Ishikawa (cell line): ENCODE measurements around the gene CBY1.

Experiments used
- EP300 ChIP-seq: IDR thresholded peaks from 2 replicates; pipeline ENCODE4 v1.6.1; 2012; ENCODE audit warnings: borderline replicate concordance
- TF ChIP-seq, protein P1 (sequence below): IDR thresholded peaks from 2 replicates; pipeline ENCODE4 v1.6.1; 2012

DNA sequence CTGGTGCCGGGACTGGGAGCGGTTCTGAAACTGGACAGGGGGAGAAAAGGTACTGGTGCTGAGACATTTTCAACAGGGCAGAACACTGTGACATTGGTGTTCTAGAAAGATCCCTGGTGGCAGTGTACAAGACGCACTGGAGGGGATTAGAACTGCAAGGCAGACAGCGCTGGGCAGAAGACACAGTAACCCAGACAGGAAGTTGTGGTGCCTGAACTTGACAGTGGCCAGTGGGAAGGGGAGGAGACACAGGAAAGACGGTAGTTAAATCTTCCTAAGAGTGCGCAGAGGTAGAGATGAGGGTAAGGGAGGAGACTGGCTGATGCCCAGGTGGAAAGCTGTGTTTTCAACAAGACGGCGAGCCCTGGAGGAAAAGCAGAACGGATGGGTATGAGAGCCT, 24.7 kb upstream of the CBY1 start:
- TF ChIP-seq EP300, result no peak
- TF ChIP-seq, protein P1, sequence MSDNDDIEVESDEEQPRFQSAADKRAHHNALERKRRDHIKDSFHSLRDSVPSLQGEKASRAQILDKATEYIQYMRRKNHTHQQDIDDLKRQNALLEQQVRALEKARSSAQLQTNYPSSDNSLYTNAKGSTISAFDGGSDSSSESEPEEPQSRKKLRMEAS, result no peak
